Endothelial cell of umbilical vein (primary cell): Measurements from ENCODE around the gene PGRMC2.
A peak's percentile ranks its signal among the peaks of the same experiment; 100 is the strongest.

Experiments used
- CTCF ChIP-seq, 2 donors: IDR thresholded peaks; 1 replicate in 1 of 2; 2 replicates in 1 of 2; pipeline ENCODE4 v1.5.1; 2011; ENCODE audit warnings: low read length in 2 of 2, mild to moderate bottlenecking in 2 of 2, moderate library complexity in 2 of 2, control low read depth in 1 of 2, inconsistent platforms in 1 of 2, low read depth in 1 of 2; ENCODE audit not compliant: insufficient read depth in 1 of 2; ENCODE audit errors: extremely low read depth in 1 of 2
- EZH2 ChIP-seq: IDR thresholded peaks from 2 replicates; pipeline ENCODE4 v1.6.1; 2012; ENCODE audit warnings: borderline replicate concordance, low read depth, mild to moderate bottlenecking, moderate library complexity, low read length, inconsistent platforms; ENCODE audit not compliant: severe bottlenecking
- FOS ChIP-seq: IDR thresholded peaks from 2 replicates; pipeline ENCODE4 v1.6.1; 2011; ENCODE audit warnings: mild to moderate bottlenecking, low read length, moderate library complexity, borderline replicate concordance; ENCODE audit not compliant: insufficient read depth
- GATA2 ChIP-seq: IDR thresholded peaks from 2 replicates; pipeline ENCODE4 v1.7.0; 2011; ENCODE audit warnings: low read depth, mild to moderate bottlenecking, moderate library complexity, mixed read lengths, low read length; ENCODE audit not compliant: insufficient read length, insufficient read depth
- JUN ChIP-seq: IDR thresholded peaks from 2 replicates; pipeline ENCODE4 v1.6.1; 2011; ENCODE audit warnings: borderline replicate concordance, low read depth; ENCODE audit not compliant: insufficient read length, insufficient read depth
- MAX ChIP-seq: IDR thresholded peaks from 2 replicates; pipeline ENCODE4 v1.6.1; 2011; ENCODE audit not compliant: insufficient read depth, insufficient read length
- MYC ChIP-seq: IDR thresholded peaks from one replicate; pipeline ENCODE4 v1.6.1; 2011; ENCODE audit warnings: mild to moderate bottlenecking, low read depth, low read length
- POLR2A ChIP-seq: IDR thresholded peaks from 2 replicates; pipeline ENCODE4 v1.6.1; 2012; ENCODE audit warnings: low read depth, mild to moderate bottlenecking, control low read depth, low read length
- POLR2AphosphoS5 ChIP-seq: IDR thresholded peaks from 2 replicates; pipeline ENCODE4 v1.6.1; 2012; ENCODE audit warnings: low read depth, mild to moderate bottlenecking, control low read depth, low read length, moderate library complexity; ENCODE audit not compliant: insufficient read depth

- peak in 1 of 2 donors; percentile 26 for TF ChIP-seq CTCF (IDR thresholded peaks at IDR 0.05; ENCODE audit: extremely low read depth in 1 of 2, insufficient read depth in 1 of 2, low read depth in 1 of 2, low read length in 2 of 2)
- peak; percentile 80 for TF ChIP-seq POLR2A
- TF ChIP-seq POLR2AphosphoS5 = peak; percentile 89
- TF ChIP-seq EZH2 = no peak
- TF ChIP-seq FOS = no peak
- peak; percentile 88 for TF ChIP-seq MAX
- TF ChIP-seq MYC = no peak
- TF ChIP-seq JUN = no peak
- TF ChIP-seq GATA2 = no peak
Measured at GRCh38 chr4:128287871-128288688, 467 bp upstream of the PGRMC2 start.
